Measurements from ENCODE around the gene NPC2.
A peak's percentile ranks its signal among the peaks of the same experiment; 100 is the strongest.

NPC2 gene

GRCh38 chr14:74503291-74503937 lies 10.3 kb upstream of the NPC2 start:
- no peak for DNase-seq

DNA sequence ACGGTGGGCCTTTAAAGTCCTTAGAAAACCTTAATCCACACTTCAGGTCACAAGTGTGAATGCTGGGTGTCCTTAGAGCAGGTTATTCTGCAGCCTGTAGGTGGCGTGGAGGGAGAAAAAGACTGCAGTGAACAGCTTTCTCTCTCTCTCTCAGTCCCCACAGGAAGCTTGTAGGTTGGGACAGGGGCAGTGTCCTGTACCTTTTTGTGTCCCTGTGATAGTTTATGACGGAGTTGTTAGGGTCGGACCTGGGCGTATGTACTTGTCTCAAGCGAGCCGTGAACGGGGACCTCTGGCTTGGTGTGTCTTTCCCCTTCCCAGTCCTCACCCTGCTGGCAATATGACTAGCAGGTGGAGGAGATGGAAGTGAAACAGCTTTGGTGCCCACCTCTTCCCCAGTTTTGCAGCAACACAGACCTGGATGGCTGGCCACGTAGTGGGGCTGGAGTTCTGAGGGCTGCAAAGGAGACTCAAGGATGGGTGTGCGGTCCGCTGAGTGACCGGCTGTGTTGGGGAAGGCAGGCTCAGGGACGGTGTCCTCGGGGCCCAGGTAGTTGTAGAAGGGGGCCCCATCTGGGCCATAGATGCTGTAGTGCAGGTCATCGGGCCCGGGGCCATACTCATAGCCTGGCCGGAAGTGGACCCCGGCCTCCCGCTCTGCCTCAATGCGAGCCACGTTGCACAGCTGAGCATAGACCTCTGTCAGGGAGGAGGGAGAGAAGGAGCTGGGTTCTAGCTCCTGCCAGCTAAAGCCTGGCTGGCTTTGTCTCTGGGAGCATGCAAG lies 9.3 kb upstream of the NPC2 start:
- DNase-seq = peak in 4 of 56 donors; percentile 11 to 38 (median 20)

- DNase-seq = no peak
Observed at GRCh38 chr14:74501691-74502090, 8.6 kb upstream of the NPC2 start.

DNA sequence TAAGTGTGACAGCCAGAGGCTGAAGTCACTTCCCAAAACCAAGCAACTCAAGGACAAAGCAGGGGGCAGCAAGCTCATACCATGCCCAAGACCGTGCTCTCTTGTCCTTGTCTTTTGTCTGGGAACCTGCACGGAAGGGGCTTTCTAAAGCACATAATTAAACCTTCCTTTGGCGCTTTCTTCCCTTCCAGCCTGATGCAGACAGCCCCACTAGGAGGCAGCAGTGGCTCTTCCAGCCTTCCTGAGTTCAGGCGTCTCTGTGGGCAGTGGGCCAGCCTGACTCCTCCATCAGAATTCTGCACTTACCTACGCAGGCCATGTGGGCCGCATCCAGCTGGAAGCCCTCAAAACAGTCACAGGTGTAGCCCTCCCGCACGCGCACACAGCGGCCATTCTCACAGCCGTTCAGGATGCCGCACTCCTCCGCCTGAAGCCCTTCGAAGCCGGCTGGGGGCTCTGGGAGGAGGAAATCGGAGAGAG lies 8.1 kb upstream of the NPC2 start:
- peak in 37 of 56 donors; percentile 9 to 74 (median 26) for DNase-seq

DNA sequence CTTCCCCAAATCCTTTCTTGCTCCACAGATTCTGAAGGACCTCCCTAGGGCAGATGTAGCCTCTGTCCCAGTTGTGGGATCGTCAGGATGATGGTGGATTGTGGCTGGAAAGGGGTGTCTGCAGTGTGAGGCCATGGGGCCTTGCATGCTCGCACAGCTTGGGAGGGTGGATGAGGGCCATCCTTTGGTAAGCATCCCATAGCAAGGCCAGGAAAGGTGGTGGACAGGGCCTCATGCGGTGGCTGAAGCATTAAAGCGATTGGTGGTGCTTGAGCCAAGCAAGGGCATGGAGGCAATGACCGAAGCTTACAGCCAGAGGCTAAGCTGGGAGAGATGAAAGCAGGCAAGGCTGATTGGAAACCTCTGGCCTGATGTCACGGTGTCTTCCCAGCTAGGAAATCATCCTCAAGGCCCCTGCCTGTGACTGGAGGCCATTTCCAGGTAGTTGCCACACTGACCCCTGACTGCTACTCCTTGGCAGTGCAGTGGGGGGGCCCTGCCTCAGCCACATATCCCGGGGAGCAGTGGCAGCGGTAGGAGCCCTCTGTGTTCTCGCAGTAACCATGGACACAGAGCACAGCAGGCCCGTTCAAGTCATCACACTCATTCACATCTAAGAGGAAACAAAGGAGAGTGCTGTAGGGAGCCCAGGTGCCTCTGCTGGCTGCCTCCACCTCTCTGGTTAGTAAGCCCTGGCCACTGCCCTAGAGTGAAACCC lies 7.5 kb upstream of the NPC2 start:
- no peak for DNase-seq

DNA sequence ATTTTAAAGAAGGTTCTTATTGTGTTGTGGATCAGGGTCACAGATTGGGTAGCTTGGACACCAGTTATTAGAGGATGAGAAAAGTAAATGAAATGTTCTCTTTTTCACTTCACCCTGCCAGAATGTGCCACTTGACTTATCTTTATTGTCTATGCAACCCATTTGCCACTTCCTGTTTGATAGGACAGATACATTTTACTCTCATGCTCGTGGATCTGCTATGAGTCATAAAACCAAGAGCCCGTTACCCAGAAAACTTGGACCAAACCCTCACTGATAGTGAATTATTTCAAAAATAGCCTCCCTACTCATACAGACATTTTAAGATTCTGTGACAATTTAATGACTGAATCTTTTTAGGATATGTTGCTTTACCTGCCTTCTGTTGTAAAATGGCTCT lies 2.3 kb upstream of the NPC2 start:
- no peak for DNase-seq

GRCh38 chr14:74493343-74494261 lies 497 bp upstream of the NPC2 start, which contains the start of gene ISCA2:
Gene ISCA2 (plus strand): TSS chr14:74493765. CDS start chr14:74493775, 10 bp downstream.
- peak; percentile 83 to 100 (median 99) for DNase-seq

GRCh38 chr14:74491956-74492775 lies 939 bp downstream of the NPC2 start:
- no peak for DNase-seq

GRCh38 chr14:74490486-74490885 lies 2.6 kb downstream of the NPC2 start:
- no peak for DNase-seq

DNA sequence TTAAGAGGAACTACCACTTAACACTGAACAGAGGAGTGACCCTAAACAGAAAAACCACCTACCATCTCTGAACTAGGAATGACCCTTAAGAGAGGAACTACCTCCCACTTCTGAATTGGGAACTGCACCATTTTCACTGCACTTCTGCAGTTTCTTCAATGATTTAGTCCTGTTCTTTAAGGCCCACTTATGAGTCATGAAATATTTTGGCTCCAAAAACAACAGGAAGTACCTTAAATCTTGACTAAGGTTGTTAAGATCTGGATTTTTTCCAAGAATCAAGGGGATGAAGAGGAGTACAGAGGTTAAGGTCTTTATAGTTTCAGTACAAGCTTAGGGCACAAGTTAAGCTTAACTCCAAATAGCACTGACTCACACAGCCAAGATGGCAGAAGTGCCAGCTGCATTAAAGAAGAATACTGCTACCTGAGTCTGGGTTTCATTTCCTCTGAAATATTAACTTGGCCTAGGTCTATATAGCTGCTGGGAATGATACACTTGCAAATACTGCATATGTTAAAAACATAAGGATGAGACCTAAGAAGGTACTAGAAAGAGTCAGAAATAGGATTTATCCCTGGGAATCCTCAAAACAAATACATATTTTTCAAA lies 4.2 kb downstream of the NPC2 start:
- DNase-seq = no peak

GRCh38 chr14:74486164-74486563 lies 6.9 kb downstream of the NPC2 start:
- no peak for DNase-seq

DNA sequence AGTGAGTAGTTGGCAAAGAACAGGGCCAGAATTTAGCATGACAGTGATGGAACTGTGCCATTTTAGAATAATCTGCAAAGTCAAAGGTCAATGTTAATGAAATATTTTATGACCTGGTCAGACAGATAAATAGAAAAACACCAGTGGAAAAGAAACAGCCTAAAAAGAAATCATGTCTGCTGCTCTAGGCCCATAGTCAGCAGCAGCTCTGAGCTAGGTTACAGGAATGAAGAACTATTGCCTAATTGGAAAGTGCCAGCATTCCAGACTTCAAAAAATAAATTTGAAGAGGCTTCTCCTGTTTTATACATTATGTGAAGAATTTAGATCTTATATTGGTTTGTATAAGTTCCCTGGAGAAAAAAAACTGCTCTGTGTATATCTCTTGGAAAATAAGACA lies 9.8 kb downstream of the NPC2 start:
- no peak for DNase-seq

DNA sequence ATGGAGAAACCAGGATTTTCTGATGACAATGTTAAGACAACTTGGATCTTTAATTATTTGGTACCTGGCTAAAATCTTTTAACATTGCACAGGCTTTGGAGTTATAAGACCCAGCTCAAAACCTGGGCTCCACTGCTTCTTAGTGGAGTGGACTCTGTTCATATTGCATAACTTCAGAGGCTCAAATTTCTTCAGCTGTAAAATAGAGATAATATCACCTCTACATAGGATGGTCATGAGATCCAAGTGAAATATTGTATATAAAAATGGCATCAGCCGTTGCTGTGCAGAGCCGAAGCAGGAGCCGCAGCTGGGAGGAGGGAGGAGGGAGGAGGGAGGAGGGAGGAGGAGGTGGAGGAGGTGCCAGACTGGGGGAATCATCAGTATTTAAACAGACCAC lies 10.5 kb downstream of the NPC2 start:
- DNase-seq = no peak

- no peak for DNase-seq
Observed at GRCh38 chr14:74480046-74480445, 13.1 kb downstream of the NPC2 start.

GRCh38 chr14:74478996-74479635 lies 14.0 kb downstream of the NPC2 start:
- peak in 5 of 56 donors; percentile 18 to 27 (median 23) for DNase-seq

GRCh38 chr14:74476607-74477006 lies 16.5 kb downstream of the NPC2 start:
- DNase-seq = no peak

GRCh38 chr14:74476107-74476506 lies 17.0 kb downstream of the NPC2 start:
- no peak for DNase-seq

- DNase-seq = no peak
Observed at GRCh38 chr14:74475678-74476077, 17.4 kb downstream of the NPC2 start.

DNA sequence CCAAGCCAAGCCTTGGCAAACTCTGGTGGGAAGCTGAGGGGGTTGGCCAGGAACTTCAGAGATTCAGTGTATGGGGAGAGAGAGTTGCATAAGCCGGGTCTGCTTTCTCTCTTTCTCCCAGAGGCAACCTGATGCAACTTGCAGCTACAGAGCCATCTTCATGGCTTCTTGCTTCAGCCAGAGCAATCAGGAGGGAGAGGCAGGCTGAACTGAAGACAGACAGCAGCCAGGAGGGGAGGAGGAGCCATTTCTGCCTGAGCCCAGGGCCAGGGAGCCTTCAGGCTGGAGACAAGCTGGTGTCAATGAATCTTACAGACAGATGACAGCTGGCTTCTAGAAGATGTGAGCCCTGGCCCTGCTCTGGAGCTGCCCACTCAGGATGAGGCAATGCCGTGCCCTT lies 18.7 kb downstream of the NPC2 start:
- DNase-seq = no peak
